ENCODE data around the gene TNNI3.

The TNNI3 gene

GRCh38 chr19:55179606-55180484, 22.3 kb upstream of the TNNI3 start, which contains the start of gene SYT5:
SYT5 (minus strand) TSS chr19:55180289; CDS start chr19:55179041, 1,248 bp downstream.
- Histone ChIP-seq H3K4me1 (ENCODE audit: control extremely low read depth in 1 of 4, control insufficient read depth in 4 of 4, insufficient read depth in 4 of 4, low read length in 3 of 4) (peaks cover 0 to 25% (median 16%) of the 10 kb centered on the region in 4 experiments), H3K9me3 (ENCODE audit: control extremely low read depth in 1 of 5, control insufficient read depth in 4 of 5, insufficient read depth in 2 of 5, low read depth in 1 of 5, low read length in 4 of 5) (peaks cover 0 to 10% (median 0%) of the 10 kb centered on the region in 5 experiments), H3K27me3 (replicated peaks in 2 of 5; ENCODE audit: control insufficient read depth in 4 of 5, insufficient read depth in 5 of 5, low read length in 4 of 5) (peaks cover 4 to 58% (median 31%) of the 10 kb centered on the region in 5 experiments), H3K4me3 (ENCODE audit: control insufficient read depth in 1 of 7, extremely low read depth in 1 of 7, insufficient read depth in 4 of 7, low read depth in 2 of 7, low read length in 6 of 7) (peak within 1 kb of the TSS in 5 of 7 experiments; percentile 17 to 66 (median 46)), H3K27ac (ENCODE audit: insufficient read depth in 1 of 2, low read depth in 1 of 2, low read length in 2 of 2, poor library complexity in 1 of 2, severe bottlenecking in 2 of 2) (no peak within 1 kb of the TSS), H3K36me3 (ENCODE audit: control insufficient read depth in 4 of 4, insufficient read depth in 4 of 4, low read length in 3 of 4) (no peaks in the 10 kb centered on the region)
- DNase-seq, result peak in 2 of 3 donors; percentile 60 to 67
- 3% methylated on average over 47 of the region's 68 CpGs for WGBS (ENCODE audit: insufficient coverage)
- ChIA-PET POLR2A (interaction anchor here (0.9 kb wide), 1 partner anchor 13 kb away, joined by 3 read pairs; no protein-coding TSS in a partner anchor), CTCF (interaction anchor here (0.9 to 7.6 kb wide), 3 partner anchors 14 to 453 kb away, joined by 3 to 31 read pairs (median 5); partner anchors contain the start of gene DNAAF3)

- H3K9me3 ChIP-seq (ENCODE audit: control extremely low read depth in 1 of 5, control insufficient read depth in 4 of 5, insufficient read depth in 2 of 5, low read depth in 1 of 5, low read length in 4 of 5), result peaks cover 0 to 11% (median 0%) of the 10 kb centered on the region in 5 experiments
- POLR2A ChIA-PET, result interaction anchor here (0.9 kb wide), 1 partner anchor 12 kb away, joined by 3 read pairs; no protein-coding TSS in a partner anchor
- CTCF ChIA-PET, result interaction anchor here (0.8 to 7.6 kb wide), 2 partner anchors 13 to 390 kb away, joined by 3 to 31 read pairs; partner anchors contain the start of gene DNAAF3
- peaks cover 0 to 30% (median 17%) of the 10 kb centered on the region in 4 experiments for H3K4me1 ChIP-seq (ENCODE audit: control extremely low read depth in 1 of 4, control insufficient read depth in 4 of 4, insufficient read depth in 4 of 4, low read length in 3 of 4)
- H3K27ac ChIP-seq (ENCODE audit: insufficient read depth in 1 of 2, low read depth in 1 of 2, low read length in 2 of 2, poor library complexity in 1 of 2, severe bottlenecking in 2 of 2), result no peak overlapping the region
- H3K36me3 ChIP-seq (ENCODE audit: control insufficient read depth in 4 of 4, insufficient read depth in 4 of 4, low read length in 3 of 4), result no peaks in the 10 kb centered on the region
- DNase-seq, result peak; percentile 94 to 97 (median 97)
- WGBS (ENCODE audit: insufficient coverage), result 2% methylated on average over 49 of the region's 61 CpGs
- H3K4me3 ChIP-seq (ENCODE audit: control insufficient read depth in 1 of 7, extremely low read depth in 1 of 7, insufficient read depth in 4 of 7, low read depth in 2 of 7, low read length in 6 of 7), result peak overlapping the region in 4 of 7 experiments; percentile 32 to 66 (median 50)
- H3K27me3 ChIP-seq (replicated peaks in 2 of 5; ENCODE audit: control insufficient read depth in 4 of 5, insufficient read depth in 5 of 5, low read length in 4 of 5), result peaks cover 7 to 66% (median 36%) of the 10 kb centered on the region in 5 experiments
These were observed 21.5 kb upstream of the TNNI3 start for GRCh38 chr19:55178781-55179599.

GRCh38 chr19:55176076-55176475, 18.5 kb upstream of the TNNI3 start:
- Histone ChIP-seq H3K9me3 (ENCODE audit: control extremely low read depth in 1 of 5, control insufficient read depth in 4 of 5, insufficient read depth in 2 of 5, low read depth in 1 of 5, low read length in 4 of 5) (peaks cover 0 to 11% (median 0%) of the 10 kb centered on the region in 5 experiments), H3K4me3 (ENCODE audit: control insufficient read depth in 1 of 7, extremely low read depth in 1 of 7, insufficient read depth in 4 of 7, low read depth in 2 of 7, low read length in 6 of 7) (no peak overlapping the region), H3K27ac (ENCODE audit: insufficient read depth in 1 of 2, low read depth in 1 of 2, low read length in 2 of 2, poor library complexity in 1 of 2, severe bottlenecking in 2 of 2) (no peak overlapping the region), H3K36me3 (ENCODE audit: control insufficient read depth in 4 of 4, insufficient read depth in 4 of 4, low read length in 3 of 4) (no peaks in the 10 kb centered on the region), H3K4me1 (ENCODE audit: control extremely low read depth in 1 of 4, control insufficient read depth in 4 of 4, insufficient read depth in 4 of 4, low read length in 3 of 4) (peaks cover 0 to 42% (median 27%) of the 10 kb centered on the region in 4 experiments), H3K27me3 (replicated peaks in 2 of 5; ENCODE audit: control insufficient read depth in 4 of 5, insufficient read depth in 5 of 5, low read length in 4 of 5) (peaks cover 7 to 80% (median 38%) of the 10 kb centered on the region in 5 experiments)
- CTCF ChIA-PET, result interaction anchor here (1.2 to 7.6 kb wide), 4 partner anchors 10 to 35 kb away, joined by 3 to 31 read pairs (median 4); partner anchors contain the start of gene DNAAF3
- WGBS (ENCODE audit: insufficient coverage), result 43% methylated on average over 2 of the region's 2 CpGs
- POLR2A ChIA-PET, result no interaction called here
- DNase-seq, result peak in 2 of 3 donors; percentile 39 to 61

- CTCF ChIA-PET, result interaction anchor here (0.8 to 7.6 kb wide), 6 partner anchors 10 to 278 kb away, joined by 3 to 31 read pairs (median 4); partner anchors contain the start of gene DNAAF3
These were observed 17.8 kb upstream of the TNNI3 start for GRCh38 chr19:55175117-55175867.

GRCh38 chr19:55174425-55175116, 17.0 kb upstream of the TNNI3 start:
- H3K4me1 ChIP-seq (ENCODE audit: control extremely low read depth in 1 of 4, control insufficient read depth in 4 of 4, insufficient read depth in 4 of 4, low read length in 3 of 4), result peaks cover 0 to 35% (median 24%) of the 10 kb centered on the region in 4 experiments
- no peak for DNase-seq
- H3K9me3 ChIP-seq (ENCODE audit: control extremely low read depth in 1 of 5, control insufficient read depth in 4 of 5, insufficient read depth in 2 of 5, low read depth in 1 of 5, low read length in 4 of 5), result peaks cover 0 to 11% (median 0%) of the 10 kb centered on the region in 5 experiments
- CTCF ChIA-PET, result interaction anchor here (2.5 to 7.6 kb wide), 2 partner anchors 9 to 15 kb away, joined by 9 to 31 read pairs; partner anchors contain the start of gene DNAAF3
- no peaks in the 10 kb centered on the region for H3K36me3 ChIP-seq (ENCODE audit: control insufficient read depth in 4 of 4, insufficient read depth in 4 of 4, low read length in 3 of 4)
- POLR2A ChIA-PET, result interaction anchor here (0.5 kb wide), 1 partner anchor 10 kb away, joined by 4 read pairs; no protein-coding TSS in a partner anchor
- H3K27me3 ChIP-seq (replicated peaks in 2 of 5; ENCODE audit: control insufficient read depth in 4 of 5, insufficient read depth in 5 of 5, low read length in 4 of 5), result peaks cover 7 to 78% (median 34%) of the 10 kb centered on the region in 5 experiments
- H3K27ac ChIP-seq (ENCODE audit: insufficient read depth in 1 of 2, low read depth in 1 of 2, low read length in 2 of 2, poor library complexity in 1 of 2, severe bottlenecking in 2 of 2), result no peak overlapping the region
- peak overlapping the region in 3 of 7 experiments; percentile 61 to 73 (median 67) for H3K4me3 ChIP-seq (ENCODE audit: control insufficient read depth in 1 of 7, extremely low read depth in 1 of 7, insufficient read depth in 4 of 7, low read depth in 2 of 7, low read length in 6 of 7)
- WGBS (ENCODE audit: insufficient coverage), result 54% methylated on average over 15 of the region's 21 CpGs

More at GRCh38 chr19:55175117-55175867, 17.8 kb upstream of the TNNI3 start:
- peaks cover 7 to 80% (median 34%) of the 10 kb centered on the region in 5 experiments for H3K27me3 ChIP-seq (replicated peaks in 2 of 5; ENCODE audit: control insufficient read depth in 4 of 5, insufficient read depth in 5 of 5, low read length in 4 of 5)
- DNase-seq, result no peak
- 63% methylated on average over 33 of the region's 43 CpGs for WGBS (ENCODE audit: insufficient coverage)
- H3K4me1 ChIP-seq (ENCODE audit: control extremely low read depth in 1 of 4, control insufficient read depth in 4 of 4, insufficient read depth in 4 of 4, low read length in 3 of 4), result peaks cover 0 to 41% (median 27%) of the 10 kb centered on the region in 4 experiments
- H3K9me3 ChIP-seq (ENCODE audit: control extremely low read depth in 1 of 5, control insufficient read depth in 4 of 5, insufficient read depth in 2 of 5, low read depth in 1 of 5, low read length in 4 of 5), result peaks cover 0 to 11% (median 0%) of the 10 kb centered on the region in 5 experiments
- H3K4me3 ChIP-seq (ENCODE audit: control insufficient read depth in 1 of 7, extremely low read depth in 1 of 7, insufficient read depth in 4 of 7, low read depth in 2 of 7, low read length in 6 of 7), result no peak overlapping the region
- POLR2A ChIA-PET, result interaction anchor here (0.5 kb wide), 1 partner anchor 10 kb away, joined by 4 read pairs; no protein-coding TSS in a partner anchor
- peak overlapping the region in 1 of 2 experiments; percentile 34 for H3K27ac ChIP-seq (ENCODE audit: insufficient read depth in 1 of 2, low read depth in 1 of 2, low read length in 2 of 2, poor library complexity in 1 of 2, severe bottlenecking in 2 of 2)
- no peaks in the 10 kb centered on the region for H3K36me3 ChIP-seq (ENCODE audit: control insufficient read depth in 4 of 4, insufficient read depth in 4 of 4, low read length in 3 of 4)
